ENCODE results near the gene LENG1.

Gene LENG1

DNA sequence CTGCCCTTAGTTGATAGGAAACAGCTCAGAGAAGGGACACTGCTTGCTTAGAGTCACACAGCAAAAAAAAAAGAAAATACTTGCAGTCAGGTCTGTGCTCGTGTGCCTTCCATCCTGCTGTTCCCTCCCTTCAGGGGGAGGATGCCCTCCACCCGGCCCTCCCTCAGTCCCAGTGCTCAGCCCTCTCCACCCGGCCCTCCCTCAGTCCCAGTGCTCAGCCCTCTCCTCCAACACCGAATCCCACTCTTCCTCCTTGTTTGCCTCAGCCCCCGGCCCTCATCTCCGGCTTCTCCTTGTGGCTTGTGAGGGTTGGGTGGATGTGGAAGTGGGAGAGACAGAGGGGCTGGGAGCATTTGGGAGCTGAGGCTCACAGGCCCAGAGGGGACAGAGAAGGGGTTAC lies 49.9 kb downstream of the LENG1 start:
- H2AFZ ChIP-seq (ENCODE audit: low read depth, low read length, severe bottlenecking): no peak overlapping the region

DNA sequence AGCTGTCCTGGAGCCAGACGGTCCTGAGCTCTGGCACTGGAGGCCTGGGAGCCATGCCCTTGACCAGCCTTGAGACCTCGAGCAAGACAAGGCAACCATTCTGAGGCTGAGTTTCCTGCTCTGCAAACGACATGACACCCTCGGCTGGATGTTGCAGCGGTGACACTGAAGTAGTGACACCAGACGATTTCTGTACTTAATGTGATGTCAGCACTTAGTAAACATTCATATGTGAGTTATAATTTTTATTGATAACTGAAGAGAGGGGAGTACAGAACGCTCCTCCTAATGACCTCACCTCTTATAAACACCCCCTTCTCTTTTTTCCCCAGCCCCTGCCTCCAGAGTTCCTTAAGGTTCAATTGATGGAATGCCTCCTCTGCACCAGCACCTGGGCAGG lies 51.0 kb downstream of the LENG1 start:
- H3K27ac ChIP-seq (ENCODE audit: low read depth, low read length): no peak overlapping the region
- H3K9ac ChIP-seq (ENCODE audit: low read length): no peak overlapping the region
- H3F3A ChIP-seq (ENCODE audit: insufficient read depth): no peaks in the 10 kb centered on the region
- H3K27me3 ChIP-seq (ENCODE audit: low read length): no peaks in the 10 kb centered on the region
- H4K20me1 ChIP-seq (ENCODE audit: low read depth, low read length): no peaks in the 10 kb centered on the region
- no peak overlapping the region for H2AFZ ChIP-seq (ENCODE audit: low read depth, low read length, severe bottlenecking)
- TF ChIP-seq EZH2phosphoT487 (conservative IDR thresholded peaks at IDR 0.05; ENCODE audit: low read length): no peak
- TF ChIP-seq, protein P1, sequence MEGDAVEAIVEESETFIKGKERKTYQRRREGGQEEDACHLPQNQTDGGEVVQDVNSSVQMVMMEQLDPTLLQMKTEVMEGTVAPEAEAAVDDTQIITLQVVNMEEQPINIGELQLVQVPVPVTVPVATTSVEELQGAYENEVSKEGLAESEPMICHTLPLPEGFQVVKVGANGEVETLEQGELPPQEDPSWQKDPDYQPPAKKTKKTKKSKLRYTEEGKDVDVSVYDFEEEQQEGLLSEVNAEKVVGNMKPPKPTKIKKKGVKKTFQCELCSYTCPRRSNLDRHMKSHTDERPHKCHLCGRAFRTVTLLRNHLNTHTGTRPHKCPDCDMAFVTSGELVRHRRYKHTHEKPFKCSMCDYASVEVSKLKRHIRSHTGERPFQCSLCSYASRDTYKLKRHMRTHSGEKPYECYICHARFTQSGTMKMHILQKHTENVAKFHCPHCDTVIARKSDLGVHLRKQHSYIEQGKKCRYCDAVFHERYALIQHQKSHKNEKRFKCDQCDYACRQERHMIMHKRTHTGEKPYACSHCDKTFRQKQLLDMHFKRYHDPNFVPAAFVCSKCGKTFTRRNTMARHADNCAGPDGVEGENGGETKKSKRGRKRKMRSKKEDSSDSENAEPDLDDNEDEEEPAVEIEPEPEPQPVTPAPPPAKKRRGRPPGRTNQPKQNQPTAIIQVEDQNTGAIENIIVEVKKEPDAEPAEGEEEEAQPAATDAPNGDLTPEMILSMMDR (IDR thresholded peaks at IDR 0.05; ENCODE audit: insufficient read depth, low read length, poor library complexity, severe bottlenecking): no peak
- peaks cover 8% of the 10 kb centered on the region for H3K79me2 ChIP-seq (ENCODE audit: insufficient read depth, low read length)
- no peak overlapping the region for H3K4me2 ChIP-seq (ENCODE audit: low read depth, low read length, poor library complexity, severe bottlenecking)
- no peaks in the 10 kb centered on the region for H3K9me3 ChIP-seq (ENCODE audit: insufficient read depth, low read length)
- H3K36me3 ChIP-seq (ENCODE audit: low read length): no peaks in the 10 kb centered on the region
- no peak overlapping the region for H3K4me3 ChIP-seq (ENCODE audit: insufficient read depth, low read length, poor library complexity, severe bottlenecking)
- no peaks in the 10 kb centered on the region for H3K9me2 ChIP-seq (replicated peaks; ENCODE audit: insufficient read depth, low read length)

More for the DNA sequence above, 49.9 kb downstream of the LENG1 start:
- H3K9me2 ChIP-seq (replicated peaks; ENCODE audit: insufficient read depth, low read length): no peaks in the 10 kb centered on the region
- H4K20me1 ChIP-seq (ENCODE audit: low read depth, low read length): no peaks in the 10 kb centered on the region
- peaks cover 13% of the 10 kb centered on the region; the same call in 1 of the 2 replicates for H3K79me2 ChIP-seq (ENCODE audit: insufficient read depth, low read length)
- 0 out of 2 replicates have a peak, but pooled peaks cover 5% of the 10 kb centered on the region for H3F3A ChIP-seq (ENCODE audit: insufficient read depth)
- no peak for TF ChIP-seq EZH2phosphoT487 (conservative IDR thresholded peaks at IDR 0.05; ENCODE audit: low read length)
- TF ChIP-seq, protein P1 (IDR thresholded peaks at IDR 0.05; ENCODE audit: insufficient read depth, low read length, poor library complexity, severe bottlenecking): no peak
- H3K9me3 ChIP-seq (ENCODE audit: insufficient read depth, low read length): no peaks in the 10 kb centered on the region
- no peak overlapping the region for H3K9ac ChIP-seq (ENCODE audit: low read length)
- H3K27me3 ChIP-seq (ENCODE audit: low read length): no peaks in the 10 kb centered on the region
- H3K4me3 ChIP-seq (ENCODE audit: insufficient read depth, low read length, poor library complexity, severe bottlenecking): no peak overlapping the region
- no peak overlapping the region for H3K4me2 ChIP-seq (ENCODE audit: low read depth, low read length, poor library complexity, severe bottlenecking)
- H3K27ac ChIP-seq (ENCODE audit: low read depth, low read length): no peak overlapping the region
- H3K36me3 ChIP-seq (ENCODE audit: low read length): no peaks in the 10 kb centered on the region

DNA sequence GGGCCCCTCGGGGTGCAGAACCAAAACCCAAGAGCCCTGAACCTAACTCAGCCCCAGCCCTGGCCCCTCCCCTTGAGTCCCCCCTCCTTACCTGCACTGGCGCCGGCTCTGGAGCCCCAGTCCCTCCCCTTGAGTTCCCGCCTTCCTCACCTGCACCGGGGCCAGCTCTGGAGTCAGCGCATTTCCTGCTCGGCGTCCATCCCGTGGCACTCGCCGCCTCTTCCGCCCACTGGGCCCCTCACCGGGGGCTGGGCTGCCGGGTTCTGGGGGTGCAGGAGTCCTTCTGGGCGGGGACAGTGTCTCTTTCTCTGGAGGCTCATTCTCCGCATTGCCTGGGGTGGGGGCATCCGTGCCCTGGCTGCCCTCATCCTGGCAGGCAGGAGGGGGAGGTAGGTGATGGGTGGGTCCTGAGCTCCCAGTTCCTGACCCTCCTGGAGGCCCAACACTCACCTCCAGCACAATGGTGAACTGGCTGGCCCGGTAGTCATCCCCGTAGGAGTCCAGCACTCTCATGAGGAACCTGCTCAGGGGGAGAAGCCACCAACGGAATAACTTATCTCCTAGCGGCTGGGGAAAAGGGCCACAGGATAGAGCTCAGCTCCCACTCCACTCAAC lies 51.5 kb downstream of the LENG1 start:
- no peaks in the 10 kb centered on the region for H3K27me3 ChIP-seq (ENCODE audit: low read length)
- H3K27ac ChIP-seq (ENCODE audit: low read depth, low read length): no peak overlapping the region
- no peaks in the 10 kb centered on the region for H3K9me2 ChIP-seq (replicated peaks; ENCODE audit: insufficient read depth, low read length)
- peaks cover 13% of the 10 kb centered on the region for H3K79me2 ChIP-seq (ENCODE audit: insufficient read depth, low read length)
- H3F3A ChIP-seq (ENCODE audit: insufficient read depth): no peaks in the 10 kb centered on the region
- no peak overlapping the region for H2AFZ ChIP-seq (ENCODE audit: low read depth, low read length, severe bottlenecking)
- TF ChIP-seq, protein P1 (IDR thresholded peaks at IDR 0.05; ENCODE audit: insufficient read depth, low read length, poor library complexity, severe bottlenecking): no peak
- TF ChIP-seq EZH2phosphoT487 (conservative IDR thresholded peaks at IDR 0.05; ENCODE audit: low read length): no peak
- H3K4me2 ChIP-seq (ENCODE audit: low read depth, low read length, poor library complexity, severe bottlenecking): no peak overlapping the region
- H4K20me1 ChIP-seq (ENCODE audit: low read depth, low read length): no peaks in the 10 kb centered on the region
- no peak overlapping the region for H3K9ac ChIP-seq (ENCODE audit: low read length)
- no peaks in the 10 kb centered on the region for H3K9me3 ChIP-seq (ENCODE audit: insufficient read depth, low read length)
- H3K36me3 ChIP-seq (ENCODE audit: low read length): no peaks in the 10 kb centered on the region
- H3K4me3 ChIP-seq (ENCODE audit: insufficient read depth, low read length, poor library complexity, severe bottlenecking): no peak overlapping the region
